HL-60 (cell line): ENCODE results near the gene ZNF18.
"Not testable (repeated sequence)": the region's sequence is repeated elsewhere in the genome, so short reads cannot be mapped to it uniquely, and the experiment has no call there.

Experiments used
- DNase-seq, 2 experiments: peaks; one replicate each; pipeline ENCODE4 v3.0.0-alpha.2; 2010 to 2020; ENCODE audit warnings: low read depth in 1 of 2, low spot score in 1 of 2
- H3K27ac ChIP-seq: fragments of 250-450 bp; sonication (Bioruptor Pico); replicated peaks from 2 replicates; pipeline ENCODE4 v1.5.1; 2020; ENCODE audit warnings: mild to moderate bottlenecking, moderate library complexity
- H3K27me3 ChIP-seq: fragments of 250-450 bp; sonication (Bioruptor Pico); 2 replicates; pipeline ENCODE4 v1.5.1; 2021; ENCODE audit warnings: mild to moderate bottlenecking, moderate library complexity; ENCODE audit not compliant: insufficient read depth, poor library complexity, severe bottlenecking
- H3K4me3 ChIP-seq: replicated peaks from 2 replicates; pipeline ENCODE4 v1.5.1; 2011; ENCODE audit warnings: mild to moderate bottlenecking, control low read depth, low read length; ENCODE audit not compliant: insufficient read depth
- GABPA ChIP-seq: IDR thresholded peaks from 2 replicates; pipeline ENCODE4 v1.6.1; 2012; ENCODE audit warnings: low read depth
- POLR2AphosphoS5 ChIP-seq: IDR thresholded peaks from 2 replicates; pipeline ENCODE4 v1.6.1; 2012; ENCODE audit warnings: low read depth
- REST ChIP-seq: IDR thresholded peaks from 2 replicates; pipeline ENCODE4 v1.6.1; 2012; ENCODE audit warnings: low read depth; ENCODE audit not compliant: insufficient replicate concordance
- SPI1 ChIP-seq: IDR thresholded peaks from 2 replicates; pipeline ENCODE4 v1.6.1; 2012; ENCODE audit warnings: low read depth, mild to moderate bottlenecking, borderline replicate concordance
- TF ChIP-seq, protein P1 (sequence below): IDR thresholded peaks from one replicate; pipeline ENCODE4 v1.5.1; 2011; ENCODE audit warnings: low read length, control low read depth, inconsistent platforms; ENCODE audit not compliant: insufficient read depth

ZNF18 gene

DNA sequence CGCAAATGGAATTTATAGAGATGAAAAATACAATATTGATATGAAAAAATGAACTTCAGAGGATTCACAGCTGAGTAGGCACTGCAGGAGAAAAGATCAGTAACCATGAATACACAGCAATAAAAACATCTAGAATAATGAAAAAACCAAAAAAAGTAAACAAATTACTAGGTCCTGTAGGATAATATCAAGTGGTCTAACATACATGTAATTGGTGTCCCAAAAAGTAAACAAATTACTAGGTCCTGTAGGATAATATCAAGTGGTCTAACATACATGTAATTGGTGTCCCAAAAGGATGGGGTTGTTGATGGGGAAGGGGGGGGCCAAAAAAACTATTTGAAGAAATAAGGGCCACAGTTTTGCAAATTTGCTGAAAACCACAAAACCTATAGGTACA, 43.4 kb downstream of the ZNF18 start:
- no peak for DNase-seq
- TF ChIP-seq REST (no peak), GABPA (no peak), SPI1 (no peak), POLR2AphosphoS5 (no peak)
- TF ChIP-seq, protein P1, sequence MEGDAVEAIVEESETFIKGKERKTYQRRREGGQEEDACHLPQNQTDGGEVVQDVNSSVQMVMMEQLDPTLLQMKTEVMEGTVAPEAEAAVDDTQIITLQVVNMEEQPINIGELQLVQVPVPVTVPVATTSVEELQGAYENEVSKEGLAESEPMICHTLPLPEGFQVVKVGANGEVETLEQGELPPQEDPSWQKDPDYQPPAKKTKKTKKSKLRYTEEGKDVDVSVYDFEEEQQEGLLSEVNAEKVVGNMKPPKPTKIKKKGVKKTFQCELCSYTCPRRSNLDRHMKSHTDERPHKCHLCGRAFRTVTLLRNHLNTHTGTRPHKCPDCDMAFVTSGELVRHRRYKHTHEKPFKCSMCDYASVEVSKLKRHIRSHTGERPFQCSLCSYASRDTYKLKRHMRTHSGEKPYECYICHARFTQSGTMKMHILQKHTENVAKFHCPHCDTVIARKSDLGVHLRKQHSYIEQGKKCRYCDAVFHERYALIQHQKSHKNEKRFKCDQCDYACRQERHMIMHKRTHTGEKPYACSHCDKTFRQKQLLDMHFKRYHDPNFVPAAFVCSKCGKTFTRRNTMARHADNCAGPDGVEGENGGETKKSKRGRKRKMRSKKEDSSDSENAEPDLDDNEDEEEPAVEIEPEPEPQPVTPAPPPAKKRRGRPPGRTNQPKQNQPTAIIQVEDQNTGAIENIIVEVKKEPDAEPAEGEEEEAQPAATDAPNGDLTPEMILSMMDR = no peak
- Histone ChIP-seq H3K4me3 (no peak overlapping the region), H3K27me3 (no peaks in the 10 kb centered on the region), H3K27ac (no peak overlapping the region)

GRCh38 chr17:11952610-11953009, 44.7 kb downstream of the ZNF18 start:
- no peak overlapping the region for H3K4me3 ChIP-seq
- TF ChIP-seq, protein P1 = no peak
- TF ChIP-seq GABPA (no peak), POLR2AphosphoS5 (no peak), REST (no peak), SPI1 (no peak)
- no peak overlapping the region for H3K27ac ChIP-seq
- no peak for DNase-seq
- no peaks in the 10 kb centered on the region for H3K27me3 ChIP-seq

DNA sequence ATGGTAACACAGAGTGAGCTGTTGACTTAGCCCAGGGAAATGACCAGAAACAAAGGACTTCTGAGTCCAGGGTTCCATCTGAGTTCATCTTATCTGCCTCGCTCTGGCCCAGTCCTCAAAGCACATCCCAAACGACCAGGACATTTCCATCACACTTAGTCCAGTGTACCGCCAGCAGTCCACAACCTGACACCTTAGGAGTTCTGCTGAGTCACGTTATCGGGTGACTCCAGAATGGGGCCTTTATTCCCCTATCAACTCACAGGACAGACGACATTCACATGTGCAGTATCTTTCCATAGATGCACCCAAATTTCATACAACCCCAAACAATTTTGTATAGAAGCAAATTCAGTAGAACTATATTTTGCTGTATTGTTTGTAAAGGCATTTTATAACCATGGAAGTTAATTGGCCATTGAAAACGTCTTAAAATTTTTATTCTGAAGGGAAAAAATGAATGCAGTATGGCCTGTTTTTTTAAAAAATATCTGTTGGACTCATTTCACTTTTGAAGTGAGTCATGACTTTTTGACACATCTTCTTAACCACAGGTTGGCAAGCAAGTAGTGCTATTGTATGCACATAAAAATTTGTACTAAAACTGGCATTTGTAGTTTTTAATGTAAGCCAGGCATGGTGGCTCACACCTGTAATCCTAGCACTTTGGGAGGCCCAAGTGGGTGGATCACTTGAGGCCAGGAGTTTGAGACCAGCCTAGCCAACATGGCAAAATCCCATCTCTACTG, 46.3 kb downstream of the ZNF18 start:
- Histone ChIP-seq H3K4me3 (no peak overlapping the region), H3K27ac (no peak overlapping the region), H3K27me3 (no peaks in the 10 kb centered on the region)
- TF ChIP-seq GABPA (no peak), REST (no peak), SPI1 (no peak)
- DNase-seq = no peak

DNA sequence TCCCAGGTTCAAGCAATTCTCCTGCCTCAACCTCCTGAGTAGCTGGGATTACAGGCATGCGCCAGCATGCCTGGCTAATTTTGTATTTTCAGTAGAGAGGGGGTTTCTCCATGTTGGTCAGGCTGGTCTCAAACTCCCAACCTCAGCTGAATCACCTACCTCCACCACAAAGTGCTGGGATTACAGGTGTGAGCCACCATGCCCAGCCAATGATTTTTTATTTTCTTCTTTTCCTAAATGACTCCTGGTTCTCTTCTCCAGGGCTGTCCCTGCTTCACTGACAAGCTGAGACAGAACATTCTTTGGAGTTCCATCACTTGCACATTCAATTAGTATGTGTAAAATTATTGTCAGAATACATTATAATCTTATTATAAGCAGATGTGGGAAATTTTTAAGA, 47.7 kb downstream of the ZNF18 start:
- H3K27ac ChIP-seq, DNase-seq, H3K4me3 ChIP-seq, H3K27me3 ChIP-seq: not testable (repeated sequence)
